Ishikawa (cell line): ENCODE results near the gene SPATA46.

Experiments
- CEBPB ChIP-seq: IDR thresholded peaks from 2 replicates; pipeline ENCODE4 v1.6.1; 2012
- CREB1 ChIP-seq: IDR thresholded peaks from 2 replicates; pipeline ENCODE4 v1.6.1; 2012; ENCODE audit warnings: low read depth
- EGR1 ChIP-seq: IDR thresholded peaks from 2 replicates; pipeline ENCODE4 v1.6.1; 2012
- EP300 ChIP-seq: IDR thresholded peaks from 2 replicates; pipeline ENCODE4 v1.6.1; 2012; ENCODE audit warnings: borderline replicate concordance
- FOXM1 ChIP-seq: IDR thresholded peaks from 2 replicates; pipeline ENCODE4 v1.6.1; 2012; ENCODE audit warnings: low read depth, borderline replicate concordance
- MAX ChIP-seq: IDR thresholded peaks from 2 replicates; pipeline ENCODE4 v1.6.1; 2012
- NFIC ChIP-seq: IDR thresholded peaks from 2 replicates; pipeline ENCODE4 v1.6.1; 2012
- RAD21 ChIP-seq: IDR thresholded peaks from 2 replicates; pipeline ENCODE4 v1.6.1; 2012; ENCODE audit warnings: low read depth
- REST ChIP-seq: IDR thresholded peaks from 2 replicates; pipeline ENCODE4 v1.6.1; 2012; ENCODE audit warnings: low read depth, mild to moderate bottlenecking
- TAF1 ChIP-seq: IDR thresholded peaks from 2 replicates; pipeline ENCODE4 v1.6.1; 2012; ENCODE audit warnings: low read depth, mild to moderate bottlenecking
- TCF12 ChIP-seq: IDR thresholded peaks from 2 replicates; pipeline ENCODE4 v1.6.1; 2012; ENCODE audit warnings: low read depth
- TEAD4 ChIP-seq: IDR thresholded peaks from 2 replicates; pipeline ENCODE4 v1.6.1; 2012
- USF1 ChIP-seq: IDR thresholded peaks from 2 replicates; pipeline ENCODE4 v1.6.1; 2012
- YY1 ChIP-seq: IDR thresholded peaks from 2 replicates; pipeline ENCODE4 v1.6.1; 2012; ENCODE audit warnings: low read depth
- ZBTB7A ChIP-seq: IDR thresholded peaks from 2 replicates; pipeline ENCODE4 v1.6.1; 2012; ENCODE audit warnings: low read depth

The SPATA46 gene

GRCh38 chr1:162416909-162417308 is 40.3 kb upstream of the SPATA46 start:
- TF ChIP-seq FOXM1 (no peak), MAX (no peak), NFIC (no peak), EGR1 (no peak), TCF12 (no peak), CREB1 (no peak), YY1 (no peak), REST (no peak), TAF1 (no peak), ZBTB7A (no peak), EP300 (no peak), CEBPB (no peak), USF1 (no peak), TEAD4 (no peak), RAD21 (no peak)

GRCh38 chr1:162416215-162416614 is 39.6 kb upstream of the SPATA46 start:
- TF ChIP-seq CREB1 (no peak), TCF12 (no peak), RAD21 (no peak), CEBPB (no peak), TEAD4 (no peak), EP300 (no peak), EGR1 (no peak), ZBTB7A (no peak), FOXM1 (no peak), TAF1 (no peak), REST (no peak), NFIC (no peak), YY1 (no peak), MAX (no peak), USF1 (no peak)

GRCh38 chr1:162412002-162412401 is 35.3 kb upstream of the SPATA46 start, which contains the start of gene SH2D1B:
TSS of gene SH2D1B (minus strand) at chr1:162412136. CDS start at chr1:162412016, 120 bp downstream.
- TF ChIP-seq FOXM1 (no peak), TAF1 (no peak), TEAD4 (no peak), YY1 (no peak), MAX (no peak), CEBPB (no peak), EGR1 (no peak), EP300 (no peak), ZBTB7A (no peak), RAD21 (no peak), NFIC (no peak), USF1 (no peak), TCF12 (no peak), REST (no peak), CREB1 (no peak)

- TF ChIP-seq FOXM1 (no peak), YY1 (no peak), TEAD4 (no peak), NFIC (no peak), CREB1 (no peak), USF1 (no peak), EP300 (no peak), TAF1 (no peak), REST (no peak), TCF12 (no peak), ZBTB7A (no peak), EGR1 (no peak), RAD21 (no peak), MAX (no peak), CEBPB (no peak)
Measured at GRCh38 chr1:162407539-162407938, 30.9 kb upstream of the SPATA46 start.
